GM19395 (cell line): Measurements from ENCODE around the gene KATNAL1.
"Not testable (repeated sequence)": the region's sequence is repeated elsewhere in the genome, so short reads cannot be mapped to it uniquely, and the experiment has no call there.

ENCODE experiments used
- ATAC-seq: cut with Tn5 transposase; IDR thresholded peaks from one replicate; pipeline ENCODE4 v1.9.1; 2021; ENCODE audit warnings: mild to moderate bottlenecking, moderate library complexity; ENCODE audit not compliant: unreplicated experiment

KATNAL1 gene

GRCh38 chr13:30295116-30295515 is 12.2 kb downstream of the KATNAL1 start:
- no peak for ATAC-seq

- no peak for ATAC-seq
Observed at GRCh38 chr13:30294004-30294403, 13.3 kb downstream of the KATNAL1 start.

DNA sequence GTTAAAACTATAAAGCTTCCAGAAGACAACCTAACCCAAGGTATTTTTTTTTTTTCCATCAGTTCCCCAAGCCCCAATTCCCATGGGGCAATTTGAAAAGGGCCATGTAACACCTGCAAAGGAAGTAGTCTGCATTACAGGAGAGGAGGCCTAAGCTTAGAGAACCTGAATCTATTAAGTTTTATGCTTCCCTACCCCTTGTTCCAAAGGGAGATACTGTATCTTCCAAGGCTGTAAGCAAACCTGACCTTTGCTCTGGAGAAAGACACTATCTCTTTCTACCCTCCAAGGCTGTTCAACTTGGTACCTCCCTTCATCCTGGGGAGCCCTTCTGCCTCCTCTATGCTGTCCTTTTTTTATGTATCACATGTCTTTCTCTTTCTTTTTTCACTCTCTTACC is 15.0 kb downstream of the KATNAL1 start:
- no peak for ATAC-seq

- ATAC-seq = no peak
Observed at GRCh38 chr13:30290812-30291436, 16.4 kb downstream of the KATNAL1 start.

DNA sequence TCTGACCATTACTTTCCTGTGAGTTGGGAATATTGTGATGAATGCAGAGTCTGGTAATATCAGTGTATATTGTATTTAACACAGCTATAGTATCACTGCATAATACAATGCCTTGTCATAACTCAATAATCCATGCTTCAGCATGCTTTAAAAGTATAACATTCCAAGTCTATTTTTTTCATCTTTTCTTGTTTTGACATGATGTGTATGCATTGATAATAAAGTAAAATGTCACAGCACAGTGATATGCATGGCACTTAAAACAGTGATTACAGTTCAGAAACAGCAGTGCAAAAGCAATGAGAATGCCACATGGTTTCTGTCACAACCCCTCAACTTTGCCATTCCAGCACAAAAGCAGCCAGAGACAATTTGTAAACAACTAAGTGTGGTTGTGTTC is 17.8 kb downstream of the KATNAL1 start:
- no peak for ATAC-seq

- not testable (repeated sequence) for ATAC-seq
Observed at GRCh38 chr13:30286059-30286458, 21.3 kb downstream of the KATNAL1 start.

GRCh38 chr13:30276178-30276577 is 31.2 kb downstream of the KATNAL1 start:
- no peak for ATAC-seq

DNA sequence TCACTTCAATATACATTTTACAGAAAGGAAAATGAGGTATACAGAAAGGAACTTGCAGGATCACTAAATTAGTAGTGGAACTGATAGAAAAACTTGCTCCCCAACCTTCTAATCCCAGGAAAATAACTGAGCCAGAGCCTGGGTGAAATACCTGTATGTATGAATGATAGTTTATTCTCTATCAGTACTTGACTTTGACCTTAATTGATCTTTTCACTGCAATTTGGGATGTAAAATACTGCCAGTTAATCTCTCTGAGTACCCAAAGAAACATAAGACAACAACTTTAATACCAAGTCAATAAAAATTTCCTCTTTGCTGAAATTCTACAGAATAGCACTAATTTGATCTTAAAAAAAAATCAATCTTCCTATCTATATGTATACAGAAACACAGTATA is 33.3 kb downstream of the KATNAL1 start:
- ATAC-seq = no peak

- ATAC-seq = not testable (repeated sequence)
Observed at GRCh38 chr13:30270035-30270434, 37.3 kb downstream of the KATNAL1 start.

- ATAC-seq = no peak
Observed at GRCh38 chr13:30268673-30269072, 38.7 kb downstream of the KATNAL1 start.

GRCh38 chr13:30266756-30267155 is 40.6 kb downstream of the KATNAL1 start:
- no peak for ATAC-seq

- not testable (repeated sequence) for ATAC-seq
Observed at GRCh38 chr13:30259149-30259733, 48.1 kb downstream of the KATNAL1 start.

DNA sequence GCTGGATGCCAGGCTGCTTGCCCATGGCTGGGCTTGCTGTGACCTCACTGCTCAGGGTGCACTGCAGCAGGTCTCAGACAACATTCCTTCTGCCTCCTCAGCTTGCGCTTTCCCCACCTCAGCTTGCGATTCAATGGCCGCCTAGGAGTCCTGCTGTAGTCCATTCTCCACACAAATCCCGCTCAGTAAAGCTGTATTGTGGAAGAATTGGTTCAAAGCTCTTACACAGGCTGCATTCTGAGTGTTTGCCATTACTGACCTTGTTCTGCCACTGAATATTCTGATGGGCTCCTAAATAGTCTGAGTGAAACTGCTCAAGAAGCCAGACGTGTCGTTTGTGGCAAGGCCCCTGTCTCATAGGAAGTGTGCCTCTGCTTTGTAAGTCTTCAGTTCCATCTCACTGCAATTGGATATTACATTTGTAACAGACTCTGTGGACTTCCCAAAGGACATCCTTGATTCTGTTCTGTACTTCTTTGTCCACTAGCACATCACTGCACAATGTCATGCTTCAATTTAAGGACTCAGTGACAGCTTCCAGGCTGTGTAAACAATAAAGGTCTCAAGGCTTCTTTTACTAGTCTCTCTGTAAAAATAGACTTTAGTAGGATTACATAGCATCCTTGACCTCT is 49.8 kb downstream of the KATNAL1 start:
- ATAC-seq = peak; percentile 63

- no peak for ATAC-seq
Observed at GRCh38 chr13:30256713-30257467, 50.5 kb downstream of the KATNAL1 start.

DNA sequence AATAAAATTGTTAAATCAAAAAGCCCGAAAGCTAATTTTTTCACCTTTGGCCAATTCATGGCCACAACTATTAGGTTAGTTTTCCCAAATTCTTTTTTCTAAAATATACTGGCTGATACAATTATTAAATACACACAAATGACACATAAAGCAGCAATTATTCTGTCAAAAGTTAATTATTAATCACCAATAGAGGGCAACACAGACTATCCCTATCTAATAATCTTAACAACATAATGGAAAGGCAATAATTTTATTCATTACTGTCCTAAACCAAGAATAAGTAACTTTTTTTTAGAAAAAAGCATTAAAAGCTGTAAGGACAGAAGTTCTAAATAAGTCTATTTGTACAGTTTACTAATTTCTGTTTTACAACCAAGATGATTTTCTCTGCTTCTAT is 51.7 kb downstream of the KATNAL1 start:
- ATAC-seq = no peak

DNA sequence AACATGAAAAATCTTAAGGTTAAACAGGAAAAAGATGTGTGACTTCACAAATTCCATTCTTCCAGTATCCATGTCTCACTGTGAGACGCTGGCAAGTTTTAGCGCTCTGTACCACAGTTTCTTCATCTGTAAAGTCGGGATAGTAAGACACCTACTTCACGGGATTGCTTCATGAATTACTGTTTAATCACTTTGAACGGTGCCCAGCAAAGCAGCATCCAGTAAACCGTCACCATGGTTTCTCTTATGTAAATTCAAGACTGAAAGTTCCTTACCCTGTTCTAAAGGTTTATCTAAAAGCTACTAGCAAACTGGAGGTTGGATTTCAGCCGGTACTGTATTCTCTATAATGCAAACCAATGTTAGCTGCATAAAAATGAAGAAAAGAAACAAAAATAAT is 53.5 kb downstream of the KATNAL1 start:
- ATAC-seq = no peak

GRCh38 chr13:30247406-30247805 is 59.9 kb downstream of the KATNAL1 start:
- ATAC-seq = no peak

DNA sequence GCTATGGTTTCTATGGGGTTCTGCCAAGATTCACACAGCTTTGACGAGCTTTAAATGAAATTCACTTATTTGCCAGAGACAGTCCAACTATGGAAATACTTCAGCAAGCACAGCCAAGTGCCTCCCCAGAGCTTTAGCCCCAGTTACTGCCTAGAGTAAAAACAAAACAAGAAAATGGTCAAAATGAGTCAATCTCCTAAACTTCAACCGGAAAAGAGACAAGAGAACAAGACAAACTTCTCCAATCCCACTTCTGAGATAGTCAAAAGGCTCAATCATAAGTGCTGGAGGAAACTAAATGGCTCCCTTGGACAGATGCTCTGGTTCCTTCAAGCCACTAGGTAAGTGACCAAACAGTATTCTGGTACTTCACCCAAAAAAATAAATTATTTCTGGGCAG is 65.8 kb downstream of the KATNAL1 start:
- ATAC-seq = peak; percentile 87

- ATAC-seq = no peak
Observed at GRCh38 chr13:30240608-30241007, 66.7 kb downstream of the KATNAL1 start.

- ATAC-seq = no peak
Observed at GRCh38 chr13:30235216-30235615, 72.1 kb downstream of the KATNAL1 start.

GRCh38 chr13:30234619-30235162 is 72.7 kb downstream of the KATNAL1 start:
- ATAC-seq = no peak
